GM10266 (cell line): Measurements from ENCODE around the gene TOX2.

Experiments
- DNase-seq: peaks from one replicate; pipeline ENCODE4 v3.0.0; 2012; ENCODE audit errors: extremely low spot score
- CTCF ChIP-seq: IDR thresholded peaks from 2 replicates; pipeline ENCODE4 v1.5.1; 2012; ENCODE audit warnings: mild to moderate bottlenecking, low read depth; ENCODE audit not compliant: control insufficient read depth, insufficient read depth; ENCODE audit errors: missing control alignments

The TOX2 gene

DNA sequence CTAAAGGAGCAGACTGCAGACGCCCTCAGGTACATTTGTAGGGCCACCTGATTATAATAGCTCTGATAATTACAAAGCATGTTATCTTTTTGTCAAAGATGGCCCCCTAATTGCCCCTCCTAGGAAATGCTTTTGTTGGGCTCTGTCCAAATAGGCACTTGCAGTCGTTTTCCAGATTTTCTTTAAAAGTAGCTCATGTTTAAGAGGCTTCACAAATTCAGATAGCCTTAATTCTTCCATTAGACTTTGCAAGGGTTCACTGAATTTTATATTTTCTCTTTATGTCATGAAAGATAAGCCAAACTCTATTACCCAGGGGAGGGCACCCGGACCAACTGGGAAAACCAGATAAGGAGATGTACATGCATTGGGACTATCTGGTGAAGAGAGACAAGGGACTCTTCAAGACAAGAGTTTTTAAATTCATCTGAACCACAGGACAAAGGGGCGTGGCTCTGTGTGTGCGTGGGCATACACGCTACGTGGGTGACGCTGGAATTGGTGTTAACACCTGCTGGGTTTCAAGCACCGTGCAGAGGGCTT is 95.6 kb downstream of the TOX2 start:
- TF ChIP-seq CTCF: no peak
- DNase-seq: no peak

GRCh38 chr20:44011251-44011940 is 96.7 kb downstream of the TOX2 start:
- TF ChIP-seq CTCF: no peak
- no peak for DNase-seq

- DNase-seq: no peak
- TF ChIP-seq CTCF: no peak
Measured at GRCh38 chr20:44012466-44013226, 98.0 kb downstream of the TOX2 start.

GRCh38 chr20:44014807-44015732 is 100.4 kb downstream of the TOX2 start:
- TF ChIP-seq CTCF: no peak
- no peak for DNase-seq

DNA sequence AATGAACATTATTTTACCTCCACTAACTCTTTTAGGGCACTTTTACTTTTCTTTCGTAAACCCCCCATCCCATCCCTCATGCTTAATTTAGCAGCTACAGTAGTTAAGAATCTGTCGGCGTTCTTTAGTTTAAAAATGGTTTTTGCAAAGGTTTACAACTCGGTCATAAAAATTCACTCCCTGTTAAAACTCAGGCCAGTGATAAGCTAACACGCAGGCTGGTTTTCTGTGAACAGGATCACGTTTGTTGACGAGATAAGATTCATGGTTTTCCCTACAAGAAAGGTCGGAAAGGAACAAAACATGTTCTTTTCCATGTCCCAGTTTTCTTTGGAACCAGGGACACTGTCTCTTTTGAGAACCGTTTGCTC is 101.1 kb downstream of the TOX2 start:
- DNase-seq: no peak
- no peak for TF ChIP-seq CTCF

DNA sequence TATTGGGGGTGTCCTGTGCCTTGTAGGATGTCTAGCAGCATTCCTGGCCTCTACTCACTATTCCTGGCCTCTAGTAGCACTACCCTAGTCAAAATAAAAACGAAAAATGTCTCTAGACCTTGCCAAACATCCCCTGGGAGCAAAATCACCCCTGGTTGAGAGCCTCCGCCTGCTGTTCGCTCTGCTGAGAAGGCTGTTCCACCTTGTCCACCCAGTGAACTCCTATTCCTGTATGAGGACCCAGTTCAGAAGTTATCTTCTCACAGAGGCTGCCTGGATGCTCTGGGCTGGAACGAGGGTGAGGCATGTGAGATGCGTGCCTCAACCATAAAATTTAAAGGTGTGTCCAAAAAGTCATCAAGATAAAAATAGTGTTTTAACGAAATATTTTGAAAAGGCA is 101.9 kb downstream of the TOX2 start:
- DNase-seq: no peak
- no peak for TF ChIP-seq CTCF
